NOMO-1 treated with dmso at 0.1 percent for 144 hours (cell line): ENCODE results near the gene DDX47.
"Not testable (repeated sequence)": the region's sequence is repeated elsewhere in the genome, so short reads cannot be mapped to it uniquely, and the experiment has no call there.

Experiments
- DNase-seq: peaks from one replicate; lab custom pipeline; 2025; ENCODE audit not compliant: unreplicated experiment; lab: John Stamatoyannopoulos, UW

The DDX47 gene

GRCh38 chr12:12819752-12820311 is 6.7 kb downstream of the DDX47 start:
- no peak for DNase-seq

DNA sequence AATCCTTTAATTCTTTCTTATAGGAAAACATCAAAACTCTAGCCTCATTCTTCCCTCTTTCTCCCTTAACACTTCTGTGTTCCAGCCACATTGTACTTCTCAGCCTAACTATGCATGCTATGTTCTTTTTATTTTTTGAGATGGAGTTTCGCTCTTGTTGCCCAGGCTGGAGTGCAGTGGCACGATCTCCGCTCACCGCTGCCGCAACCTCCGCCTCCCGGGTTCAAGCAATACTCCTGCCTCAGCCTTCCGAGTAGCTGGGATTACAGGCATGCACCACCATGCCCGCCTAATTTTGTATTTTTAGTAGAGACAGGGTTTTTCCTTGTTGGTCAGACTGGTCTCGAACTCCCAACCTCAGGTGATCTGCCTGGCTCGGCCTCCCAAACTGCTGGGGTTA is 7.2 kb downstream of the DDX47 start:
- DNase-seq: not testable (repeated sequence)

DNA sequence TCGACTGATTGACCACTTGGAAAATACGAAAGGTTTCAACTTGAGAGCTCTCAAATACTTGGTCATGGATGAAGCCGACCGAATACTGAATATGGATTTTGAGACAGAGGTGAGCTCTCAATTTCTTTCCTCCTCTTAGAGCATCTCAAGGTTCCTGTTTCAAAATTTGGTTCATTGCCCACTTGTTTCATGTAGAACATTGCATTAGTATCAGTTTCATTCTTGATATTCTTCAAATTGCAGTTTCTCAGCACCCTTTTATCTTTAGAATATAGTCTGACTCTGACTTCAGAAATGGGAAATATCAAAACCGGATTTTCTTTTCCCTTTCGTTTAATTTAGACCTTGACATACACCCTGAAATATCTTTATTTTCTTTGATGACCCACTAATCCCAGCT is 8.8 kb downstream of the DDX47 start:
- DNase-seq: no peak

GRCh38 chr12:12822886-12823285 is 9.7 kb downstream of the DDX47 start:
- DNase-seq: no peak

DNA sequence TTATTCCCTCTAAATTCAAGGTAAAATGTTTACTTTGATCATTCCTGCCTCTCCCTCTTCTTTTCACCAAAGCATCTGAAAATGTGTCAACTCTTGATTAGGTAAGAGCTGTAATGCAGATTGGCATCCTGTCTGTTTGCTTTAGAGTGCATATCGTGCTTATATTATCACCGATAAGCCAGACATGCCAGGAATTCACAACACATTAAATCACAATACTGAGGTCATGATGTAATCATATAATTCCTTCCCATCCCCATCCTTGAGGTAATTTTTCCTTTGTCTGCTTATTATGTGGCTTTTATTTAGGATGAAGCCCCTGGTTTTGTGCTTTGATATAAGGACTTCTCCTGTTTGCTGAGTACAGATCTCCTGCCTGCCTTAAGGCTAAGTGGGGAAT is 10.2 kb downstream of the DDX47 start:
- DNase-seq: no peak

- DNase-seq: no peak
These were observed 10.7 kb downstream of the DDX47 start for GRCh38 chr12:12823811-12824210.

- no peak for DNase-seq
These were observed 22.4 kb downstream of the DDX47 start for GRCh38 chr12:12835378-12836146.

GRCh38 chr12:12836571-12836970 is 23.4 kb downstream of the DDX47 start:
- no peak for DNase-seq

DNA sequence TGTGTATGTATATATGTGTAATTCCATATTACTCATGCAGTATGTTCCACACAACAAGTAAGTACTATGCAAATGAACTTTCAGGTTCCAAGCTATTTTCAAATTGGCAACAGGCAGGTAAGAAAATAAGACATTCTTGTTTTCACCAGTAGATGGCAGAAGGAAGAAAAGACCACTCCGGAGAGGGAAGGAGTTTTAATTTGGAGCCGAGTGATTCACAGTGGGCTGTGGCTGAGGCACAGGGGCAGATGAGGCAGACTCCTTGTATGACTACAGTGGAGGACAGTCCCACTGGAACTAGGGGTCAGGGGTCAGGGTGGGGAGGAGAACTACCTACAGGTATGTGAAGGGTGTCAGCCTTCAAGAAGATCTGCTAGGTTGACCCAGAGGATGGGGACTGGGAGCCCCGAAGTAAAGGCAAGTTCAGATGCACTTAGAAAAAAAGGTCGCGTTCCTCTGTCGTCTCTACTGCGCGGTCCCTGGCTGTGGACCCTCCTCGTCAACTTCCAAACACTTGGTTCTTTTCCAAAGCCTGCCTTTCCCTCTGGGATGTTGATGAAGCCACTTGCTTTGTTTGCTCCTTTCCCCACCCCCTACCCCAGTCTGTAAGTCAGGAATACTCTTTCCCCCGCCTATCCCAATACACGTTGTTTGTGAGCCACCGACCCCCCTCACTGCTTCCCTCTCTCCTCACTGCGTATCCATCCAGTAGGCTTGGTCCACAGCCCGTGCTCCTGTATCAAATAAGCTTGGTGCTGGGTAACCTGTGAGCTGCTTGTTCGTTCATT is 24.1 kb downstream of the DDX47 start:
- DNase-seq: no peak

DNA sequence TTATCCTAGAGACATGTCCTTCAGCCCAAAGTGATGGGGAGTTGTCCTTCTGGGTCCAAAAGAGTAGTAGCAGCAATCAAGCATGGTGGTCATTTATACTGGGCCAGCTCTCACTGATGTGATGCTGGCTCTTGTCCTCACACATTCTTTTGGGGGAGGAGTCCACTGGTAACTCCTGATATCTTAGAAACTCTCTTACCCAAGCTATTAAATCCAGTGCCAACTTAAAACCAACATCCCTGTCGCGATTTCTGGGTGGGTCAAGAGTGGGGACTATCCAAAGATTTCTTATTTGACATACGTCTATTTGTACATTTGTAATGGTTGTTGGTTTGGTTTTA is 24.6 kb downstream of the DDX47 start:
- no peak for DNase-seq

DNA sequence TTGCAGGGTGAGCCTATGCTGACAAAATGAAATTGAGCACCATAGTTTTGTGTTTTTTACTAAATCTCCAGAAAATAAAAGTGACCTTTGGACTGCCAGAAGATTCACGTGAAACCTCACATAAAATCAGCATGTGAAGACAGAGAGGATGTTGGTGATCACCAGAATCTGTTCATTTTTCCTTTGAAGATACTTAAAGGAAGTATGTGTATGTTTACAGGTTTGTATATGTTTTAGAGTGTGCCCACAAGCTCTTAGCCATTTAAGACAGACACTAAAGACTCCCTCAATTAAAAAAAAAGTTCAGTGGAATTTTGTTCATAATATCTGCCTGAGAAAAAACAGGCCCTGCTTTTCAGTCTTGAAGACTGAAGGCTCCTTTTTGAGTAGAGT is 25.9 kb downstream of the DDX47 start:
- no peak for DNase-seq

GRCh38 chr12:12839439-12839838 is 26.3 kb downstream of the DDX47 start:
- not testable (repeated sequence) for DNase-seq

GRCh38 chr12:12839873-12840579 is 26.9 kb downstream of the DDX47 start:
- no peak for DNase-seq

DNA sequence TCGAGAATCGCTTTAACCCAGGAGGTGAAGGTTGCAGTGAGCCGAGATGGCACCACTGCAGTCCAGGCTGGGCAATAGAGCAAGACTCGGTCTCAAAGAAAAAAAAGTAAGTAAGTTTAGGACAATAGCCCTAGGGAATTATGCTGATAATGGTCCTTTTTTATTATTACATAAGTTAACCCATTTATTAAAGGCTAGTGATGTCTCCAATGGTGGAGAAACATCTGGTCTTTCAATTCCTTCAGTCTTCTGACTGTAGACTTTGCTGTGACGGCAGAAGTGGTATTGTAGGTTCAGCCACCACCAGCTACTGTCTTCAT is 27.4 kb downstream of the DDX47 start:
- DNase-seq: no peak

DNA sequence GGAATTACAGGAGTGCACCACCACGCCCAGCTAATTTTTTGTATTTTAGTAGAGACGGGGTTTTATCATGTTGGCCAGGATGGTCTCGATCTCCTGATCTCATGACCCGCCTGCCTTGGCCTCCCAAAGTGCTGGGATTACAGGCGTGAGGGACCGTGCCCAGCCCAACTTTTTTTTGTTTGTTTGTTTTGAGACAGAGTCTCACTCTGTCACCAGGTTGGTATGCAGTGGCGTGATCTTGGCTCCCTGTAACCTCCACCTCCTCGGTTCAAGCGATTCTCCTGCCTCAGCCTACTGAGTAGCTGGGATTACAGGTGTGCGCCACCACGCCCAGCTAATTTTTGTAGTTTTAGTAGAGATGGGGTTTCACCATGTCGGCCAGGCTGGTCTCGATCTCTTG is 28.3 kb downstream of the DDX47 start:
- DNase-seq: not testable (repeated sequence)

- no peak for DNase-seq
These were observed 32.7 kb downstream of the DDX47 start for GRCh38 chr12:12845794-12846243.

DNA sequence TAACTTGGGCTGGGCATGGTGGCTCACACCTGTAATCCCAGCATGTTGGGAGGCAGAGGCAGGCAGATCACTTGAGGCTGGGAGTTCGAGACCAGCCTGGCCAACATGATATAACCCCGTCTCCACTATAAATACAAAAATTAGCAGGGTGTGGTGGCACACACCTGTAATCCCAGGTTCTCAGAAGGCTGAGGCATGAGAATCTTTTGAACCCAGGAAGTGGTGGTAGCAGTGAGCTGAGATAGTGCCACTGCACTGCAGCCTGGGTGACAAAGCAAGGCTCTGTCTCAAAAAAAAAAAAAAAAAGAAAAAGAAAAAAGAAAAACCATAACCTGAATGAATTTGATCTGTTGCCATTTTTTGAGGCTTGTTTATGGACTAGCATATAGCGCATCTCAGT is 33.6 kb downstream of the DDX47 start:
- not testable (repeated sequence) for DNase-seq

GRCh38 chr12:12853435-12853834 is 40.3 kb downstream of the DDX47 start:
- no peak for DNase-seq

DNA sequence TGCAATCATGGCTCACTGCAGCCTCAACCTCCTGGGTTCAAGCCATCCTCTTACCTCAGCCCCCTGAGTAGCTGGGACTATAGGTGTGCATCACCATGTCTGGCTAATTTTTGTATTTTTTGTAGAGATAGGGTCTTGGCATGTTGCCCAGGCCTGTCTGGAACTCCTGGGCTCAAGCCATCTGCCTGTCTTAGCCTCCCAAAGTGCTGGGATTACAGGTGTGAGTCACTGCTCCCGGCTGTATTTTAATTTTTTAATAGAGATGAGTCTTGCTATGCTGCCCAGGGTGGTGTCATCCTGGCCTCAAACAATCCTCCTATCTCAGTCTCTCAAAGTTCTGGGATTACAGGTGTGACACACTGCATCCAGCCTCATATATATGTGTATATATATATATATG is 46.5 kb downstream of the DDX47 start:
- no peak for DNase-seq

DNA sequence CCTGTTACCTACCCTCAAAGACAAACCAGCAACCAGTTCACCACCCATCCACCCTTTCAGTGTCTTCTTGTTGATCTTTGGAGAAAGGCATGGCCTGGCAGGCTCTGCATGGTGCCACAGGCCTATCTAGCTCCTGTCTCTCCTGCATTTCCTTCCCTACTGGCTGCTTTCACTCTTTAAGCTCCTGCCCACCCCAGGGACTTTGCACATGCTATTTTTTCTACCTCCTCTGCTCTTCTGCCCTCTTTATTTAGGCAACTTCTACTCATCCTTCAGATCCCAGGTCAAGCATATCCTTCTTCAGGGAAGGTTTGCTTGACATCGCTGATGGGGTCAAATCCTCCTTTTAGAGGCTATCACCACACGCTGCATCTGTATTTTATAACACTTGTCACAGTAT is 51.1 kb downstream of the DDX47 start:
- no peak for DNase-seq

- no peak for DNase-seq
These were observed 55.5 kb downstream of the DDX47 start for GRCh38 chr12:12868477-12869235.
